HG03108 (cell line): Measurements from ENCODE around the gene DSCAML1.

Experiments
- ATAC-seq: cut with Tn5 transposase; IDR thresholded peaks from one replicate; pipeline ENCODE4 v1.9.1; 2021; ENCODE audit warnings: moderate library complexity; ENCODE audit not compliant: unreplicated experiment

Gene DSCAML1

GRCh38 chr11:117670443-117670842 is 126.6 kb downstream of the DSCAML1 start:
- ATAC-seq: no peak

DNA sequence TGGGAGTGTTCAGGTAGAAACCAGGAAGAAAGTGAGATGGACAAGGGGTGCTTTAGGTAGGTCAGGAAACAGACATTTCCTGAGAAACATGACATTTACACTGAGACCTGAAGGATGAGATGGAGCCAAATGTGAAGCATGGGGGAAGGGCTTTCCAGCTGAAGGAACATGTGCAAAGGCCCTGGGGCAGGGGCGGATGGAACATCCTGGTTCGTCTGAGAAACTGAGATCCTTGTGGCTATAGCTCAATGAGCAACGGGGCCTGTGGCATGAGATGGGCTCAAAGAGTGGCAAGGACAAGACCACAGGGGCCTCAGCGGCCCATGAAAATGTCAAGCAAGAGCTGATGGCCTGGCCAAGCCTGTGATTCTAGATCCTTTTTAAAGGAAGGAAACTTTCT is 127.4 kb downstream of the DSCAML1 start:
- no peak for ATAC-seq

GRCh38 chr11:117669062-117669461 is 128.0 kb downstream of the DSCAML1 start:
- ATAC-seq: no peak

- no peak for ATAC-seq
These were observed 128.7 kb downstream of the DSCAML1 start for GRCh38 chr11:117668321-117668751.

DNA sequence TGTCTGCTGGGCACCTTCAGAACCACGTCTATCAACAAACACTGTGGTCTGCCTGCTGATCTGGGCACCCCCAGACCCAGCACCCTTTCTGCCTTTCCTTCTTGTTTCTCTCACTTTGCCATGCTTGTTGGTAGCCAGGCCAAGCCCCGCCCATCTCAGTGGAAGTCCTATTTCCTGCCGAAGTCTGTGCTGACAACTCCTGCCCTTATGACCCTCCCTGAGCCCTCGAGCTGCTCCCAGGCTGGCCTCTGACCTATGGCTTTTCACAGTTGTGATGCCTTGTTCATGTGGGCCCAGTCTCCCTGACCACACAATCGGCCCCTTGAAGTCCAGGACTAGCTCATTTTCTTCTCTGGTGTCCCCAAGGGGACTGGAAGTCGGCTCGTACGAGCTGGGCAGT is 132.1 kb downstream of the DSCAML1 start:
- ATAC-seq: no peak

GRCh38 chr11:117663821-117664220 is 133.2 kb downstream of the DSCAML1 start:
- ATAC-seq: no peak

GRCh38 chr11:117663414-117663813 is 133.6 kb downstream of the DSCAML1 start:
- no peak for ATAC-seq

DNA sequence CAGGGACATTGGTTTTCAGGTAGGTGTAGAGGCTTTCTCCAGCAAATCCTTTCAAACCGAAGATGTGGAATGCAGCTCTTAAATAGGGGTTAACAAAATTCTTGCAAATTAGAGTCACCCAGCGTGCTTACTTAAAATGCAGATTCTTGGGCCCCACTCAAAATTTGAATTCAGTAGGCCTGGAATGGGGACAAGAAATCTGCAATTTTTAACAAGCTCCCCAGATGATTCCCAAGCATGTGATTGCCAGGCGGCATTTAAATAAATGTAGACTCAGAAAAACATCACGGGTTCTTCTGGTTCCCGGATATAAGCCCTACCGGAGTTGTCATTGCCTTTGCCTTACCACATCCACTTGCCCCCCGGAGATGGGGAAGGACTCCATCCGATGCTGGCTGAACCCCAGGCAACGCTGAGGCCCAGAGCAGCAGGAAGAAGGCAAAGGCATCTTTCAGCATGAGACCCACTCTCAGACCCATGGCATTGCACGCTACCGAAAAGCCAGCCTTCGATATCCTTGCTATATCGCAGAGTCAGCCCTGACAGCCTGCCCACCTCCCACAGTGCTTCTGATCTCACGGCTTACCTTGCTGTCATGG is 134.2 kb downstream of the DSCAML1 start:
- ATAC-seq: no peak

- ATAC-seq: no peak
These were observed 134.8 kb downstream of the DSCAML1 start for GRCh38 chr11:117662255-117662654.

DNA sequence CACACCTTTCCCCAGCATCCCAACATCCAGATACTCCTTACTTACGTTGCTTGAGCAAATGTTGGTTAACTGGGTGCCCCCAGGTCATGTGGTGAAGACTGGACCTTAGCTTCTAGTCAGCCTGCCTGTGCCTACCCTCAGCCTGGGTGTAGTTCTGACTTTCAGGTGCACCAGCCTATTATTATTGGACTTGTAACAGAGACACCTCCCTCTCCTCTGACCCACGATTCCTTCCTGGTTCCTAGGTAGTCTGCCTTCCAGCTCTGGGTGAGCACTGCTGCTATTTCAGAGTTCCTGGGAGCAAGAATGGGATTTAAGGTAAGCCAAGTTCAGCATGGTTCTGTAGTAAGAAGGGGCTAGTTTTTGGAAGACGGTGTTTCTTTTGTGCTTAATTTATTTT is 138.2 kb downstream of the DSCAML1 start:
- ATAC-seq: no peak

DNA sequence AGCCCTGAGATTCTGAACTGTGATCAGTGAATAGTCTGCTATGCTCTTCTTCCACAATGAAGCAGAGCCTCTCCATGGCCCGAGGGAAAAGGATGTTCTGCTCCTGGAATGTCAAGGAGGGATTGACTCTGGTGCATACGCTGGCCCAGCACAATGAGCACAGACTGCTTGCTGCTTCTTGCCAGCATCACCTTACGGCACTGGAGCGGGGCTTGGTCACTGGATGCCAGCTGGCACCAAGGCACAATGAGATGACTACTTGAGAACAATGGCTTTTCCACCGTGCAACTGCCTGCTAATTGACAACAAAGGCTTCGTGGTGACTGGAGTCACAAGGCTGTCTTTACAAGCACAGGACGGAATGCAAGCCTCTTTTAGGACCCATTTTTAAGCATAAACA is 139.2 kb downstream of the DSCAML1 start:
- no peak for ATAC-seq

GRCh38 chr11:117654281-117655255 is 142.4 kb downstream of the DSCAML1 start:
- ATAC-seq: no peak

DNA sequence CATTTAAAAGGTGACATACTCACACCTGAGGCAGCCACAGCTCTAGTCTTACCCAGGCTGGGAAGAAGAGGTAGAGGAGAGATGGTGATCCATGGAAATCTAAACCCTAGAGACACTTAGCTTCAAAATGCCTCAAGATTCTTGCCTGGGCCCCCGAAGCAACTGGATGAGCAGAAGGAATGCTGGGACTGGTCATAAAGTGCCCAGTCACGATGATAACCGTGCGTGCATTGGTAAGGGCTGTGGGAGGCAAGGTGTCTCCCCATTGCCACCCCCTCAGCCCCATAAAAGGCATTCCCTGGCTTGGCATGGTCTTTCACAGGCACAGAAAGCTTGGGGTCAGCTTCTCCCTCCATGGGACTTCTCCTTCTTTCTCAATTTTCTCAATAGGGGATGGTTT is 144.5 kb downstream of the DSCAML1 start:
- no peak for ATAC-seq

DNA sequence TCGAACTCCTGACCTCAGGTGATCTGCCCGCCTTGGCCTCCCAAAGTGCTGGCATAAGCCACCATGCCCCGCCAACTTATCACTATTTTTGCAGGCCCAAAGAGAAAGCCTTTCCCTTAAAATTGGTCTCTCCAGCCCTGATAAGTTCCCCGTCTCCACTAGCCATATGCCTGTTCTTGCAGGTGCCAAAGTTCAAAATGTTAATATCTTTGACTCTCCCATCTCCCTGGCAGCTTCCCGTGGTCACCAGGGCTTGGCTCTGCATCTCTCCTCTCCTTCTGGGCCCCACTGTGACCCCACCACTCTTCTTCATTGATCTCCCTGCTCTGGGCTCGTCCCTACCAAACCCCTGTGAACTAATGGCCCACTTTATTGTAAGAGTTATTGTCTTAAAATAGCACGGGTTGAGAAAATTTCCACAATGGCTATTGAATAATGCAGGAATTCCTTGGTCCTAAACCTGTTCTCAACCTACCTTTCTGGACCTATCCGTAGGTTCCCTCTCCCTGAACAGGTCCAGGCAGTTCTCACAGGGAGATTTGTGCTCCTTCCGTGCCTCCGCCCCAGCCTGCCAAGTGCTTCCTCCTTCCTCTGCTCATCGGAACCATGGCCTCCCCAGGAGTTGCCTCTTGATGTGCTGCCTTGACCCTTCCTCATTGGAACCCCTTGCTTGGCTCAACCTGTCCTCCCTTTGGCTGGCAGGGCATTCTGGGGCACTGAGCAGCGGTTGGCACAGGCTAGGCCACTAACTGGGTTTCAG is 147.5 kb downstream of the DSCAML1 start:
- ATAC-seq: no peak

DNA sequence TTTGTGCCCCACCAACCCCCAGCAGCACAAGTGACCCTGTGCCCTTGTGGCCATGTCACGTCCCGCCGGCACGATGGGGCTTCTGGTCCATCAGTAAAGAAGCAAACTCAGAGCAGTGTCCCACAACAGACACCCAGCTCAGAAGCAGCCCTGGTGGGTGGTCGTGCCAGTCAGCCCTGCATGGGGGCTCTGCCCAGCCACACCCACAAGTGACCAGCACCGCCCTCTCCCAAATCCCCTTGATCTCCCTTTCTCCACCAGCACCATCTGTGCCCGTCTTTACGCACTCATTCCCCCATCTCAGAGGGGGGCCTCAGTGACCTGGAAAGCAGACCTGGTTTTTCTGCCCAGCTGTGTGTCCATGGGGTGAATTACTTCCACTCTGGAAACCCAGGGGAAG is 149.1 kb downstream of the DSCAML1 start:
- ATAC-seq: no peak

- ATAC-seq: no peak
These were observed 149.8 kb downstream of the DSCAML1 start for GRCh38 chr11:117647207-117647606.

GRCh38 chr11:117646411-117646810 is 150.6 kb downstream of the DSCAML1 start:
- no peak for ATAC-seq

GRCh38 chr11:117644403-117645155 is 152.4 kb downstream of the DSCAML1 start:
- no peak for ATAC-seq

GRCh38 chr11:117643606-117644300 is 153.3 kb downstream of the DSCAML1 start:
- ATAC-seq: no peak

- ATAC-seq: no peak
These were observed 154.2 kb downstream of the DSCAML1 start for GRCh38 chr11:117642835-117643234.
